Muscle of back (tissue), 11 donors: Measurements from ENCODE around the gene PLCD3. TPM values are rescaled to one million over a fixed set of nuclear protein-coding genes. Genes with fewer than 3 reads are reported as not detected.

ENCODE experiments used
- DNase-seq, 3 donors: peaks; one replicate each; pipeline versions ENCODE4 v3.0.0 to v3.0.0-alpha.2; 2013
- polyA plus RNA-seq, 10 donors: library from polyadenylated mRNA; unstranded; fragments of 120-200 nt; gene quantifications; one replicate each; pipeline ENCODE4 v1.2.1, GENCODE V29; 2013; ENCODE audit not compliant: insufficient read length in 10 of 10

Gene PLCD3
- polyA plus RNA-seq, 10 donors = 20.3 to 38.5 (median 32.2) TPM

- DNase-seq = peak in 1 of 3 donors; percentile 78
Observed at GRCh38 chr17:45149669-45150664, 17.7 kb upstream of the PLCD3 start.

GRCh38 chr17:45149037-45149668, 16.8 kb upstream of the PLCD3 start:
- peak; percentile 90 to 96 (median 93) for DNase-seq

- peak; percentile 100 for DNase-seq
Observed at GRCh38 chr17:45148183-45149036, 16.1 kb upstream of the PLCD3 start, which contains the start of gene HEXIM1. TSS of gene HEXIM1 (plus strand) at chr17:45148475. CDS start at chr17:45149191, 716 bp downstream.

- DNase-seq = peak; percentile 94 to 98 (median 96)
Observed at GRCh38 chr17:45147581-45148182, 15.4 kb upstream of the PLCD3 start.

GRCh38 chr17:45146890-45147580, 14.7 kb upstream of the PLCD3 start:
- peak in 2 of 3 donors; percentile 91 to 96 for DNase-seq

- DNase-seq = no peak
Observed at GRCh38 chr17:45146592-45146889, 14.2 kb upstream of the PLCD3 start.

GRCh38 chr17:45146166-45146565, 13.9 kb upstream of the PLCD3 start:
- no peak for DNase-seq

GRCh38 chr17:45145035-45145389, 12.7 kb upstream of the PLCD3 start:
- no peak for DNase-seq

- DNase-seq = peak in 1 of 3 donors; percentile 68
Observed at GRCh38 chr17:45144199-45145034, 12.1 kb upstream of the PLCD3 start.

- peak; percentile 83 to 95 (median 84) for DNase-seq
Observed at GRCh38 chr17:45143767-45144198, 11.5 kb upstream of the PLCD3 start.

- DNase-seq = peak in 1 of 3 donors; percentile 28
Observed at GRCh38 chr17:45143094-45143670, 10.9 kb upstream of the PLCD3 start.

GRCh38 chr17:45139533-45139920, 7.2 kb upstream of the PLCD3 start:
- no peak for DNase-seq

GRCh38 chr17:45138911-45139532, 6.7 kb upstream of the PLCD3 start:
- no peak for DNase-seq

- DNase-seq = no peak
Observed at GRCh38 chr17:45137561-45138305, 5.4 kb upstream of the PLCD3 start.

GRCh38 chr17:45136846-45137560, 4.7 kb upstream of the PLCD3 start:
- no peak for DNase-seq

- DNase-seq = no peak
Observed at GRCh38 chr17:45135978-45136791, 3.9 kb upstream of the PLCD3 start.
